ENCODE data around the gene METTL21C. TPM values are rescaled to one million over a fixed set of nuclear protein-coding genes. Genes with fewer than 3 reads are reported as not detected.

The METTL21C gene
- total RNA-seq, 1 experiment from 2014 or later, result not detected

GRCh38 chr13:102697264-102697663 lies 2.4 kb upstream of the METTL21C start:
- H3K27me3 ChIP-seq (ENCODE audit: low read length), result peaks cover 13% of the 10 kb centered on the region; the same call in 1 of the 2 replicates
- CTCF ChIA-PET, result no interaction called here
- BruUV-seq (replicated peaks), result no TSS peak
- H3K9me3 ChIP-seq (ENCODE audit: low read length), result no peaks in the 10 kb centered on the region
- TF ChIP-seq EZH2phosphoT487 (IDR thresholded peaks at IDR 0.05; ENCODE audit: borderline replicate concordance, low read length) (no peak), CTCF (conservative IDR thresholded peaks at IDR 0.05; ENCODE audit: low read depth, low read length) (no peak), EZH2 (IDR thresholded peaks at IDR 0.05; ENCODE audit: low read length, unreplicated experiment) (no peak)
- POLR2A ChIA-PET (ENCODE audit: unreplicated experiment), result no interaction called here
- no peak overlapping the region for H2AFZ ChIP-seq (ENCODE audit: low read length)
- H3K27ac ChIP-seq (ENCODE audit: low read length), result no peak overlapping the region
- no peaks in the 10 kb centered on the region for H3F3A ChIP-seq (ENCODE audit: low read length, unreplicated experiment)
- H3K9ac ChIP-seq (ENCODE audit: low read length), result no peak overlapping the region
- no peak for DNase-seq
- no peak for ATAC-seq
- no peaks in the 10 kb centered on the region for H3K36me3 ChIP-seq (ENCODE audit: low read depth, low read length)
- H3K4me1 ChIP-seq (ENCODE audit: insufficient read depth, low read length), result peaks cover 7% of the 10 kb centered on the region; the same call in 1 of the 2 replicates
- intact Hi-C loops (cut with micrococcal nuclease), result no loop called here
- H3K4me3 ChIP-seq (ENCODE audit: low read length), result no peak overlapping the region
- H3K4me2 ChIP-seq (ENCODE audit: low read length), result no peak overlapping the region
- H3K79me2 ChIP-seq (ENCODE audit: low read length), result no peaks in the 10 kb centered on the region
- no peaks in the 10 kb centered on the region for H3K9me2 ChIP-seq (replicated peaks; ENCODE audit: low read length)
- H4K20me1 ChIP-seq (ENCODE audit: low read length), result no peaks in the 10 kb centered on the region

GRCh38 chr13:102696465-102696864 lies 1.6 kb upstream of the METTL21C start:
- no peak for ATAC-seq
- no peak overlapping the region for H3K4me2 ChIP-seq (ENCODE audit: low read length)

More at GRCh38 chr13:102696465-102696864, 1.6 kb upstream of the METTL21C start:
- no peak for TF ChIP-seq CTCF (conservative IDR thresholded peaks at IDR 0.05; ENCODE audit: low read depth, low read length)
- no peak for TF ChIP-seq EZH2phosphoT487 (IDR thresholded peaks at IDR 0.05; ENCODE audit: borderline replicate concordance, low read length)
- TF ChIP-seq EZH2 (IDR thresholded peaks at IDR 0.05; ENCODE audit: low read length, unreplicated experiment), result no peak
- Histone ChIP-seq H3K9ac (ENCODE audit: low read length) (no peak overlapping the region), H3K27ac (ENCODE audit: low read length) (no peak overlapping the region), H3K4me3 (ENCODE audit: low read length) (no peak overlapping the region), H3K9me3 (ENCODE audit: low read length) (no peaks in the 10 kb centered on the region), H3F3A (ENCODE audit: low read length, unreplicated experiment) (no peaks in the 10 kb centered on the region), H4K20me1 (ENCODE audit: low read length) (no peaks in the 10 kb centered on the region), H3K79me2 (ENCODE audit: low read length) (no peaks in the 10 kb centered on the region), H3K9me2 (replicated peaks; ENCODE audit: low read length) (no peaks in the 10 kb centered on the region), H2AFZ (ENCODE audit: low read length) (no peak overlapping the region), H3K4me1 (ENCODE audit: insufficient read depth, low read length) (peaks cover 7% of the 10 kb centered on the region; the same call in 1 of the 2 replicates), H3K36me3 (ENCODE audit: low read depth, low read length) (no peaks in the 10 kb centered on the region), H3K27me3 (ENCODE audit: low read length) (peaks cover 13% of the 10 kb centered on the region; the same call in 1 of the 2 replicates)
- no peak for DNase-seq
- ChIA-PET CTCF (no interaction called here), POLR2A (ENCODE audit: unreplicated experiment) (no interaction called here)
- intact Hi-C loops (cut with micrococcal nuclease), result no loop called here
- BruUV-seq (replicated peaks), result no TSS peak

Measured in PC-3 (cell line).